HFF-Myc (cell line): ENCODE data around the gene SETBP1.
"Not testable (repeated sequence)": the region's sequence is repeated elsewhere in the genome, so short reads cannot be mapped to it uniquely, and the experiment has no call there.

Source experiments
- DNase-seq: peaks from one replicate; pipeline ENCODE4 v3.0.0-alpha.2; 2011; ENCODE audit warnings: low read depth; ENCODE audit errors: extremely low read depth
- H3K4me3 ChIP-seq: replicated peaks from 2 replicates; pipeline ENCODE4 v1.5.1; 2011; ENCODE audit warnings: low read depth, mild to moderate bottlenecking, control low read depth, low read length
- CTCF ChIP-seq: IDR thresholded peaks from 2 replicates; pipeline ENCODE4 v1.5.1; 2012; ENCODE audit warnings: mild to moderate bottlenecking, low read depth, low read length, control low read depth; ENCODE audit errors: missing control alignments

SETBP1 gene

GRCh38 chr18:44799382-44799906 is 118.8 kb downstream of the SETBP1 start:
- TF ChIP-seq CTCF = no peak
- H3K4me3 ChIP-seq = no peak overlapping the region
- DNase-seq = no peak

- no peak for TF ChIP-seq CTCF
- no peak for DNase-seq
- no peak overlapping the region for H3K4me3 ChIP-seq
Observed at GRCh38 chr18:44799907-44800421, 119.3 kb downstream of the SETBP1 start.

DNA sequence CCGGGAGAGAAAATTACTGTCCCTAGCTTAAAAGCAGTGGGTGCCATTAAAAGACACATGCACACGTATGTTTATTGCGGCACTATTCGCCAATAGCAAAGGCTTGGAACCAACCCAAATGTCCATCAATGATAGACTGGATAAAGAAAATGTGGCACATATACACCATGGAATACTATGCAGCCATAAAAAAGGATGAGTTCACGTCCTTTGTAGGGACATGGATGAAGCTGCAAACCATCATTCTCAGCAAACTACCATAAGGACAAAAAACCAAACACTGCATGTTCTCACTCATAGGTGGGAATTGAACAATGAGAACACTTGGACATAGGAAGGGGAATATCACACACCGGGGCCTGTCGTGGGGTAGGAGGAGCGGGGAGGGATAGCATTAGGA is 120.1 kb downstream of the SETBP1 start:
- not testable (repeated sequence) for H3K4me3 ChIP-seq, DNase-seq

GRCh38 chr18:44801781-44802180 is 121.1 kb downstream of the SETBP1 start:
- TF ChIP-seq CTCF = no peak
- DNase-seq = no peak
- no peak overlapping the region for H3K4me3 ChIP-seq

DNA sequence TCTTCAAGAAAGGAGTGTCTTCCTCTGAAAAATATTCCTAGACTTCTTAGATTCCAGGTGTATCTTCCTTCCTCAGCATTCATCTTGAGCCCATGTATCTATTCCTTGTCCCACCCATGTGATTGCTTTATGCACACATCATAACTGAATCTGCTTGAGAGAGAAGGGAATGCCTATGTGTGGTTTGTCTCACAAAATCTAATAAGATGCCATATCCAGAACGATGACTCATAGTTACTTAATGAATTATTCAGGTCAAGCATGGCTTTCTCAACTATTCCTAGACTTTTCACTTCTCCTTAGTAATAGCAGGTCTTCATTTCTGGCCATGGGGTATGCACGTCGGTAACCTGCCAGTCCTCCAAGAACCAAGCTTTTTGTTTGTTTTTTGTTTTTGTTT is 121.8 kb downstream of the SETBP1 start:
- DNase-seq = no peak
- no peak overlapping the region for H3K4me3 ChIP-seq
- TF ChIP-seq CTCF = no peak

GRCh38 chr18:44803019-44803650 is 122.4 kb downstream of the SETBP1 start:
- no peak overlapping the region for H3K4me3 ChIP-seq
- no peak for DNase-seq
- TF ChIP-seq CTCF = no peak

DNA sequence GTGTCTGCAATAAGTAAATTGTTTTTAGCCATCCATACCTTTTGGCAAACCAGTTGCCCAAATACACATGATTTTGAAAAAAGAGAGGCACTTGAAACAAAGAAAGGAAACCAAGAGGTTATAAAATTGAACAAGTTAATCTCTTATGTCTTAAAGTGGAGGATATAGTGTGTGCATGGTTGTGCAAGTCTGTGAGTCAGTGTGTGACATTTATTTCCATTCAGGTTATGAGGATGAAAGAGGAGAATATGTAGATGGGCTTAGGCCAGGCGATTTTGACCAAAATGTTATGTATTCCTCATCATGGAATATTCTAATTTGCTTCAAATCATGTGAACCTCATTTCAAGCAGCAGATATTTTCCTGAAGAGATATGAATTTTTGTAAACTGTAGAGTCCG is 123.3 kb downstream of the SETBP1 start:
- no peak for DNase-seq

More for the DNA sequence above, 123.3 kb downstream of the SETBP1 start:
- TF ChIP-seq CTCF = no peak
- H3K4me3 ChIP-seq = no peak overlapping the region
